GM20431 (cell line): ENCODE data around the gene SUSD1.
"Not testable (repeated sequence)": the region's sequence is repeated elsewhere in the genome, so short reads cannot be mapped to it uniquely, and the experiment has no call there.

Experiments
- in situ Hi-C: fragments of 300-500 bp; cut with MseI, MboI; formaldehyde crosslinking; loops from one replicate; pipeline ENCODE4 v1.15.0; 2020; ENCODE audit warnings: low sequenced_read_pairs; ENCODE audit not compliant: unreplicated experiment

Gene SUSD1

GRCh38 chr9:112133806-112134205 lies 41.3 kb downstream of the SUSD1 start:
- in situ Hi-C loops, result not testable (repeated sequence)

- in situ Hi-C loops, result no loop called here
These were observed 42.7 kb downstream of the SUSD1 start for GRCh38 chr9:112132356-112132755.

- in situ Hi-C loops, result no loop called here
These were observed 44.1 kb downstream of the SUSD1 start for GRCh38 chr9:112130997-112131396.

- in situ Hi-C loops, result no loop called here
These were observed 44.8 kb downstream of the SUSD1 start for GRCh38 chr9:112130347-112130746.

GRCh38 chr9:112129246-112129645 lies 45.9 kb downstream of the SUSD1 start:
- in situ Hi-C loops, result no loop called here

- in situ Hi-C loops, result not testable (repeated sequence)
These were observed 46.7 kb downstream of the SUSD1 start for GRCh38 chr9:112128399-112128798.

- in situ Hi-C loops, result no loop called here
These were observed 47.8 kb downstream of the SUSD1 start for GRCh38 chr9:112127281-112127680.

GRCh38 chr9:112125951-112126388 lies 49.1 kb downstream of the SUSD1 start:
- in situ Hi-C loops, result no loop called here

GRCh38 chr9:112124156-112124555 lies 50.9 kb downstream of the SUSD1 start:
- in situ Hi-C loops, result no loop called here

GRCh38 chr9:112121633-112122032 lies 53.5 kb downstream of the SUSD1 start:
- in situ Hi-C loops, result no loop called here

GRCh38 chr9:112120439-112120925 lies 54.6 kb downstream of the SUSD1 start:
- in situ Hi-C loops, result no loop called here

GRCh38 chr9:112120030-112120341 lies 55.1 kb downstream of the SUSD1 start:
- in situ Hi-C loops, result no loop called here

GRCh38 chr9:112119225-112120029 lies 55.7 kb downstream of the SUSD1 start:
- in situ Hi-C loops, result no loop called here

- in situ Hi-C loops, result no loop called here
These were observed 57.1 kb downstream of the SUSD1 start for GRCh38 chr9:112118009-112118408.

GRCh38 chr9:112115970-112116753 lies 58.9 kb downstream of the SUSD1 start:
- in situ Hi-C loops, result no loop called here

GRCh38 chr9:112115109-112115508 lies 60.0 kb downstream of the SUSD1 start:
- in situ Hi-C loops, result no loop called here

- in situ Hi-C loops, result no loop called here
These were observed 62.0 kb downstream of the SUSD1 start for GRCh38 chr9:112112941-112113681.

- in situ Hi-C loops, result no loop called here
These were observed 62.6 kb downstream of the SUSD1 start for GRCh38 chr9:112112519-112112918.

- in situ Hi-C loops, result no loop called here
These were observed 63.6 kb downstream of the SUSD1 start for GRCh38 chr9:112111461-112111860.

- in situ Hi-C loops, result no loop called here
These were observed 64.4 kb downstream of the SUSD1 start for GRCh38 chr9:112110777-112111113.
